ENCODE data around the gene ELFN1.
A peak's percentile ranks its signal among the peaks of the same experiment; 100 is the strongest.

Gene ELFN1

GRCh38 chr7:1643270-1644092, 26.6 kb upstream of the ELFN1 start:
- DNase-seq: no peak

- DNase-seq: no peak
Observed at GRCh38 chr7:1644341-1645070, 25.6 kb upstream of the ELFN1 start.

- no peak for DNase-seq
Observed at GRCh38 chr7:1645071-1645409, 25.0 kb upstream of the ELFN1 start.

GRCh38 chr7:1645476-1645875, 24.6 kb upstream of the ELFN1 start:
- no peak for DNase-seq

GRCh38 chr7:1646391-1646790, 23.7 kb upstream of the ELFN1 start:
- DNase-seq: no peak

- peak; percentile 76 for DNase-seq
Observed at GRCh38 chr7:1646957-1647891, 22.9 kb upstream of the ELFN1 start.

- DNase-seq: no peak
Observed at GRCh38 chr7:1647961-1648672, 22.0 kb upstream of the ELFN1 start.

GRCh38 chr7:1649751-1650326, 20.2 kb upstream of the ELFN1 start:
- no peak for DNase-seq

- no peak for DNase-seq
Observed at GRCh38 chr7:1650363-1651030, 19.6 kb upstream of the ELFN1 start.

GRCh38 chr7:1651031-1651446, 19.0 kb upstream of the ELFN1 start:
- no peak for DNase-seq

- no peak for DNase-seq
Observed at GRCh38 chr7:1651891-1652290, 18.2 kb upstream of the ELFN1 start.

GRCh38 chr7:1653500-1653899, 16.6 kb upstream of the ELFN1 start:
- DNase-seq: no peak

- DNase-seq: no peak
Observed at GRCh38 chr7:1654111-1654510, 16.0 kb upstream of the ELFN1 start.

GRCh38 chr7:1654738-1655475, 15.2 kb upstream of the ELFN1 start:
- no peak for DNase-seq

- DNase-seq: peak; percentile 32
Observed at GRCh38 chr7:1659696-1660095, 10.4 kb upstream of the ELFN1 start.

GRCh38 chr7:1661461-1661860, 8.6 kb upstream of the ELFN1 start:
- no peak for DNase-seq

- no peak for DNase-seq
Observed at GRCh38 chr7:1662101-1662500, 8.0 kb upstream of the ELFN1 start.

GRCh38 chr7:1662767-1663166, 7.3 kb upstream of the ELFN1 start:
- DNase-seq: no peak

- no peak for DNase-seq
Observed at GRCh38 chr7:1663223-1663622, 6.9 kb upstream of the ELFN1 start.

- DNase-seq: no peak
Observed at GRCh38 chr7:1663857-1664651, 6.0 kb upstream of the ELFN1 start.

Measured in fibroblast of skin of back (primary cell).